ENCODE data around the gene BCLAF3. TPM values are rescaled to one million over a fixed set of nuclear protein-coding genes. Genes with fewer than 3 reads are reported as not detected.

The BCLAF3 gene
- total RNA-seq, 1 experiment from 2014 or later = 3.8 TPM

Small RNAs within 50 kb of the gene (small RNA-seq; reads per million reads assigned to genes)
- 0.02 to 0.05 reads per million in 2 experiments for gene MIR23C
- 0 reads per million in 2 experiments for gene RF00019

Other genes starting within 250 kb of the BCLAF3 start
- gene SH3KBP1, start 103.5 kb downstream of the BCLAF3 start, total RNA-seq (2014; rRNA removed; shearing (Covaris generic)) = 31.3 and 37.1 TPM in 2 replicates
- gene MAP7D2, start 125.8 kb upstream of the BCLAF3 start, total RNA-seq (2014; rRNA removed; shearing (Covaris generic)) = 1.9 and 3.5 TPM in 2 replicates
- gene EIF1AX, start 150.8 kb upstream of the BCLAF3 start, total RNA-seq (2014; rRNA removed; shearing (Covaris generic)) = 51.7 and 52.1 TPM in 2 replicates